Stimulated activated effector memory CD8-positive, alpha-beta T cell treated with anti-CD3 and anti-CD28 coated beads, Interleukin-12 subunit alpha, Interleukin-12 subunit beta, amount 100 ng/mL, for 72 hours (primary cell): Measurements from ENCODE around the gene MED12L.

Experiments
- ATAC-seq: fragments of 150-1000 bp; cut with Tn5 transposase; 2 replicates; pipeline ENCODE4 v1.10.0; 2021
- DNase-seq, 2 donors: peaks; one replicate each; pipeline ENCODE4 v3.0.0; 2021 to 2022; ENCODE audit warnings: low spot score in 2 of 2
- H3K27ac Mint-ChIP-seq: one replicate; pipeline ENCODE4 v1.8.0; 2022; ENCODE audit warnings: mild to moderate bottlenecking, mixed read lengths
- H3K36me3 Mint-ChIP-seq: one replicate; pipeline ENCODE4 v1.8.0; 2022; ENCODE audit warnings: mild to moderate bottlenecking, mixed read lengths
- H3K4me1 Mint-ChIP-seq: one replicate; pipeline ENCODE4 v1.8.0; 2022; ENCODE audit warnings: mixed read lengths
- H3K4me3 Mint-ChIP-seq: one replicate; pipeline ENCODE4 v1.8.0; 2022; ENCODE audit warnings: mild to moderate bottlenecking, mixed read lengths
- H3K9me3 Mint-ChIP-seq: one replicate; pipeline ENCODE4 v1.8.0; 2022; ENCODE audit warnings: mixed read lengths

MED12L gene

GRCh38 chr3:151394611-151395010 lies 309.1 kb downstream of the MED12L start:
- Mint-ChIP-seq H3K4me1 (no peaks in the 10 kb centered on the region), H3K27ac (no peak overlapping the region), H3K36me3 (no peaks in the 10 kb centered on the region), H3K9me3 (no peaks in the 10 kb centered on the region), H3K4me3 (no peak overlapping the region)
- no peak for ATAC-seq
- DNase-seq, result no peak

GRCh38 chr3:151395806-151396205 lies 310.3 kb downstream of the MED12L start:
- H3K9me3 Mint-ChIP-seq, result no peaks in the 10 kb centered on the region
- H3K4me3 Mint-ChIP-seq, result no peak overlapping the region
- ATAC-seq (no peak), DNase-seq (no peak)
- H3K36me3 Mint-ChIP-seq, result no peaks in the 10 kb centered on the region
- H3K4me1 Mint-ChIP-seq, result no peaks in the 10 kb centered on the region
- H3K27ac Mint-ChIP-seq, result no peak overlapping the region

- Mint-ChIP-seq H3K4me1 (no peaks in the 10 kb centered on the region), H3K36me3 (no peaks in the 10 kb centered on the region), H3K27ac (no peak overlapping the region), H3K9me3 (no peaks in the 10 kb centered on the region), H3K4me3 (no peak overlapping the region)
- no peak for DNase-seq
- ATAC-seq, result no peak
These were observed 313.4 kb downstream of the MED12L start for GRCh38 chr3:151398895-151399294.

- Mint-ChIP-seq H3K36me3 (no peaks in the 10 kb centered on the region), H3K9me3 (no peaks in the 10 kb centered on the region), H3K4me1 (no peaks in the 10 kb centered on the region), H3K27ac (no peak overlapping the region), H3K4me3 (no peak overlapping the region)
- ATAC-seq (no peak), DNase-seq (no peak)
These were observed 314.9 kb downstream of the MED12L start for GRCh38 chr3:151400341-151400740.

- ATAC-seq, result no peak
- Mint-ChIP-seq H3K4me3 (no peak overlapping the region), H3K27ac (no peak overlapping the region), H3K36me3 (no peaks in the 10 kb centered on the region), H3K4me1 (no peaks in the 10 kb centered on the region), H3K9me3 (no peaks in the 10 kb centered on the region)
- DNase-seq, result no peak
These were observed 316.9 kb downstream of the MED12L start for GRCh38 chr3:151402349-151402748.

- Mint-ChIP-seq H3K4me3 (no peak overlapping the region), H3K4me1 (no peaks in the 10 kb centered on the region), H3K36me3 (no peaks in the 10 kb centered on the region), H3K9me3 (no peaks in the 10 kb centered on the region), H3K27ac (no peak overlapping the region)
- DNase-seq, result no peak
- ATAC-seq, result no peak
These were observed 317.8 kb downstream of the MED12L start for GRCh38 chr3:151403246-151403645.

- no peak for DNase-seq
- ATAC-seq, result no peak
- Mint-ChIP-seq H3K9me3 (no peaks in the 10 kb centered on the region), H3K27ac (no peak overlapping the region), H3K36me3 (no peaks in the 10 kb centered on the region), H3K4me3 (no peak overlapping the region), H3K4me1 (no peaks in the 10 kb centered on the region)
These were observed 318.9 kb downstream of the MED12L start for GRCh38 chr3:151404316-151404715.

- Mint-ChIP-seq H3K9me3 (no peaks in the 10 kb centered on the region), H3K27ac (no peak overlapping the region), H3K36me3 (no peaks in the 10 kb centered on the region), H3K4me1 (no peaks in the 10 kb centered on the region), H3K4me3 (no peak overlapping the region)
- no peak for ATAC-seq
- no peak for DNase-seq
These were observed 322.5 kb downstream of the MED12L start for GRCh38 chr3:151407928-151408327.

- ATAC-seq, result no peak
- no peak overlapping the region for H3K4me3 Mint-ChIP-seq
- H3K4me1 Mint-ChIP-seq, result no peaks in the 10 kb centered on the region
- no peak overlapping the region for H3K27ac Mint-ChIP-seq
- H3K36me3 Mint-ChIP-seq, result no peaks in the 10 kb centered on the region
- H3K9me3 Mint-ChIP-seq, result no peaks in the 10 kb centered on the region
- DNase-seq, result no peak
These were observed 325.6 kb downstream of the MED12L start for GRCh38 chr3:151410891-151411559.

GRCh38 chr3:151412989-151413388 lies 327.5 kb downstream of the MED12L start:
- Mint-ChIP-seq H3K4me1 (no peaks in the 10 kb centered on the region), H3K27ac (no peak overlapping the region)

GRCh38 chr3:151415289-151415688 lies 329.8 kb downstream of the MED12L start:
- Mint-ChIP-seq H3K4me1 (no peaks in the 10 kb centered on the region), H3K27ac (no peak overlapping the region), H3K36me3 (no peaks in the 10 kb centered on the region), H3K9me3 (no peaks in the 10 kb centered on the region), H3K4me3 (no peak overlapping the region)
- no peak for DNase-seq
- no peak for ATAC-seq

More at GRCh38 chr3:151412989-151413388, 327.5 kb downstream of the MED12L start:
- no peak for DNase-seq
- ATAC-seq, result no peak
- no peaks in the 10 kb centered on the region for H3K9me3 Mint-ChIP-seq
- H3K36me3 Mint-ChIP-seq, result no peaks in the 10 kb centered on the region
- no peak overlapping the region for H3K4me3 Mint-ChIP-seq

- Mint-ChIP-seq H3K36me3 (no peaks in the 10 kb centered on the region), H3K4me1 (no peaks in the 10 kb centered on the region), H3K4me3 (no peak overlapping the region), H3K27ac (no peak overlapping the region), H3K9me3 (no peaks in the 10 kb centered on the region)
- no peak for DNase-seq
- no peak for ATAC-seq
These were observed 334.3 kb downstream of the MED12L start for GRCh38 chr3:151419806-151420205.

- no peak overlapping the region for H3K4me3 Mint-ChIP-seq
- no peaks in the 10 kb centered on the region for H3K9me3 Mint-ChIP-seq
- no peaks in the 10 kb centered on the region for H3K4me1 Mint-ChIP-seq
- no peaks in the 10 kb centered on the region for H3K36me3 Mint-ChIP-seq
- no peak overlapping the region for H3K27ac Mint-ChIP-seq
- no peak for ATAC-seq
- DNase-seq, result no peak
These were observed 336.5 kb downstream of the MED12L start for GRCh38 chr3:151421938-151422337.

GRCh38 chr3:151423091-151423490 lies 337.6 kb downstream of the MED12L start:
- DNase-seq (no peak), ATAC-seq (no peak)
- Mint-ChIP-seq H3K9me3 (no peaks in the 10 kb centered on the region), H3K36me3 (no peaks in the 10 kb centered on the region), H3K4me3 (no peak overlapping the region), H3K27ac (no peak overlapping the region), H3K4me1 (no peaks in the 10 kb centered on the region)

GRCh38 chr3:151425627-151426340 lies 340.3 kb downstream of the MED12L start:
- ATAC-seq (no peak), DNase-seq (no peak)
- no peaks in the 10 kb centered on the region for H3K36me3 Mint-ChIP-seq
- peaks cover 2% of the 10 kb centered on the region for H3K4me1 Mint-ChIP-seq
- H3K27ac Mint-ChIP-seq, result no peak overlapping the region
- no peaks in the 10 kb centered on the region for H3K9me3 Mint-ChIP-seq
- H3K4me3 Mint-ChIP-seq, result no peak overlapping the region

- no peak overlapping the region for H3K27ac Mint-ChIP-seq
- no peaks in the 10 kb centered on the region for H3K9me3 Mint-ChIP-seq
- ATAC-seq, result no peak
- no peak for DNase-seq
- H3K36me3 Mint-ChIP-seq, result no peaks in the 10 kb centered on the region
- no peak overlapping the region for H3K4me3 Mint-ChIP-seq
- peaks cover 5% of the 10 kb centered on the region for H3K4me1 Mint-ChIP-seq
These were observed 340.8 kb downstream of the MED12L start for GRCh38 chr3:151426341-151426657.
